A673 (cell line): Measurements from ENCODE around the gene PPARA. TPM values are rescaled to one million over a fixed set of nuclear protein-coding genes. Genes with fewer than 3 reads are reported as not detected.

Experiments
- BruUV-seq: library from RNA; stranded (reverse); fragments of 400-500 nt; replicated peaks from 2 replicates; lab custom pipeline; 2021; lab: Mats Ljungman, UMichigan
- CTCF ChIA-PET: fragments of 300-600 bp; sonication (Branson Sonifier 250); formaldehyde crosslinking; loops from one replicate; lab custom pipeline; 2022; ENCODE audit warnings: antibody characterized with exemption; lab: Charles Lee
- POLR2A ChIA-PET: fragments of 300-600 bp; sonication (Branson Sonifier 250); formaldehyde crosslinking; loops from one replicate; lab custom pipeline; 2022; ENCODE audit warnings: antibody characterized with exemption; ENCODE audit not compliant: low non-redundant PET; lab: Charles Lee
- DNase-seq: peaks from one replicate; pipeline ENCODE4 v3.0.0-alpha.2; 2015; ENCODE audit warnings: low spot score
- H3K27ac ChIP-seq: fragments of 200-600 bp; sonication (generic); 2 replicates; pipeline ENCODE4 v1.5.1; 2016; ENCODE audit warnings: mixed run types, low read depth, mild to moderate bottlenecking, mixed read lengths, antibody characterized with exemption, low read length; ENCODE audit not compliant: poor library complexity, severe bottlenecking
- H3K27me3 ChIP-seq: fragments of 200-600 bp; sonication (generic); replicated peaks from 2 replicates; pipeline ENCODE4 v1.6.1; 2017; ENCODE audit warnings: mixed run types, low read depth, mild to moderate bottlenecking, mixed read lengths, antibody characterized with exemption, low read length; ENCODE audit not compliant: insufficient read depth, poor library complexity
- H3K36me3 ChIP-seq: fragments of 200-600 bp; sonication (generic); 2 replicates; pipeline ENCODE4 v1.6.1; 2016; ENCODE audit warnings: mixed run types, mild to moderate bottlenecking, mixed read lengths, antibody characterized with exemption, low read length; ENCODE audit not compliant: insufficient read depth, poor library complexity, severe bottlenecking
- H3K4me1 ChIP-seq: fragments of 200-600 bp; sonication (generic); 2 replicates; pipeline ENCODE4 v1.6.1; 2017; ENCODE audit warnings: mixed run types, mild to moderate bottlenecking, mixed read lengths, antibody characterized with exemption, low read length; ENCODE audit not compliant: insufficient read depth, poor library complexity, severe bottlenecking
- H3K4me3 ChIP-seq: fragments of 200-600 bp; sonication (generic); 2 replicates; pipeline ENCODE4 v1.5.1; 2016; ENCODE audit warnings: low read depth, mixed run types, mild to moderate bottlenecking, mixed read lengths, low read length; ENCODE audit not compliant: poor library complexity, severe bottlenecking
- H3K9me3 ChIP-seq: fragments of 200-600 bp; sonication (generic); 2 replicates; pipeline ENCODE4 v1.6.1; 2016; ENCODE audit warnings: mixed run types, low read depth, mild to moderate bottlenecking, mixed read lengths, antibody characterized with exemption, low read length; ENCODE audit not compliant: poor library complexity, severe bottlenecking
- CTCF ChIP-seq: fragments of 300-800, 200-600 bp; sonication (generic); conservative IDR thresholded peaks from 2 replicates; pipeline ENCODE4 v1.5.1; 2017; ENCODE audit warnings: low read depth, mild to moderate bottlenecking, antibody characterized with exemption, low read length, moderate library complexity, mixed read lengths
- EZH2 ChIP-seq: fragments of 200-600 bp; sonication (generic); IDR thresholded peaks from 2 replicates; pipeline ENCODE4 v1.6.1; 2017; ENCODE audit warnings: borderline replicate concordance, low read depth, mild to moderate bottlenecking, mixed read lengths, antibody characterized with exemption, low read length; ENCODE audit not compliant: poor library complexity, severe bottlenecking
- intact Hi-C: fragments of 100-400 bp; cut with micrococcal nuclease; formaldehyde crosslinking; loops from one replicate; pipeline ENCODE4 v1.10.0; 2022; ENCODE audit not compliant: unreplicated experiment
- total RNA-seq: library from RNA; stranded (reverse); gene quantifications from 2 replicates; pipeline ENCODE4 v1.2.3, GENCODE V29; 2021

PPARA gene
- total RNA-seq, 1 experiment from 2014 or later = 2.0 TPM

GRCh38 chr22:46202897-46203600, 52.7 kb downstream of the PPARA start:
- Histone ChIP-seq H3K27me3 (no peaks in the 10 kb centered on the region), H3K36me3 (no peaks in the 10 kb centered on the region), H3K4me1 (no peaks in the 10 kb centered on the region), H3K9me3 (no peaks in the 10 kb centered on the region), H3K4me3 (no peak overlapping the region), H3K27ac (no peak overlapping the region)
- POLR2A ChIA-PET = no interaction called here
- CTCF ChIA-PET = no interaction called here
- TF ChIP-seq CTCF (no peak), EZH2 (no peak)
- BruUV-seq = no TSS peak
- no peak for DNase-seq
- intact Hi-C loops = no loop called here

GRCh38 chr22:46203601-46203980, 53.3 kb downstream of the PPARA start:
- no TSS peak for BruUV-seq

DNA sequence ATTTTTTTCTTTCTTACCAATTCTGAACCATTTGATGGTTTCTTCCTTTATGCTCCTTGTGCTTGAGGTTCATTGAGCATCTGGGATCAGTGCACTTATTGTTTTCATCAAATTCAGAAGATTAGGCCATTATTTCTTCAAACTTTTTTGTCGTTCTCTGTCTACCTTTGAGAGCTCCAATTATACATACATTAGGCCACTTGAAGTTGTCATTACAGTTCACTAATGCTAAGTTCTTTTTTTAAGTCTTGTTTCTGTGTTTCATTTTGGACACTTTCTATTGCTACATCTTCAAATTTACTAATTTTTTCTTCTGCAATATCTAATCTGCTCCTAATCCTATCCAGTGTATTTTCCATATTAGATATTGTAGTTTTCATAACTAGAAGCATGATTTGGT, 58.9 kb downstream of the PPARA start:
- intact Hi-C loops = no loop called here
- Histone ChIP-seq H3K27me3 (no peaks in the 10 kb centered on the region), H3K4me3 (no peak overlapping the region), H3K4me1 (no peaks in the 10 kb centered on the region), H3K9me3 (peaks cover 11% of the 10 kb centered on the region), H3K36me3 (no peaks in the 10 kb centered on the region), H3K27ac (no peak overlapping the region)
- CTCF ChIA-PET = no interaction called here
- no TSS peak for BruUV-seq
- POLR2A ChIA-PET = no interaction called here
- no peak for DNase-seq
- TF ChIP-seq CTCF (no peak), EZH2 (no peak)

More at GRCh38 chr22:46203601-46203980, 53.3 kb downstream of the PPARA start:
- ChIA-PET POLR2A (no interaction called here), CTCF (no interaction called here)
- Histone ChIP-seq H3K9me3 (peaks cover 1% of the 10 kb centered on the region), H3K4me3 (no peak overlapping the region), H3K27me3 (no peaks in the 10 kb centered on the region), H3K4me1 (no peaks in the 10 kb centered on the region), H3K36me3 (no peaks in the 10 kb centered on the region), H3K27ac (no peak overlapping the region)
- intact Hi-C loops = no loop called here
- TF ChIP-seq EZH2 (no peak), CTCF (no peak)
- DNase-seq = no peak
